T47D (cell line): ENCODE results near the gene PPID.
"Not testable (repeated sequence)": the region's sequence is repeated elsewhere in the genome, so short reads cannot be mapped to it uniquely, and the experiment has no call there.

Experiments used
- DNase-seq, 2 experiments: peaks; one replicate each; pipeline versions ENCODE4 v3.0.0 to v3.0.0-alpha.2; 2011 to 2012; ENCODE audit warnings: low read depth in 1 of 2, low spot score in 1 of 2
- JUND ChIP-seq: IDR thresholded peaks from 2 replicates; pipeline ENCODE4 v1.6.1; 2012; ENCODE audit warnings: low read depth
- in situ Hi-C: cut with HindIII; loops from 2 replicates; pipeline ENCODE4 v1.10.0; 2016; ENCODE audit warnings: low sequenced_read_pairs, low pct_unique_long_range_greater_than_20kb

The PPID gene

DNA sequence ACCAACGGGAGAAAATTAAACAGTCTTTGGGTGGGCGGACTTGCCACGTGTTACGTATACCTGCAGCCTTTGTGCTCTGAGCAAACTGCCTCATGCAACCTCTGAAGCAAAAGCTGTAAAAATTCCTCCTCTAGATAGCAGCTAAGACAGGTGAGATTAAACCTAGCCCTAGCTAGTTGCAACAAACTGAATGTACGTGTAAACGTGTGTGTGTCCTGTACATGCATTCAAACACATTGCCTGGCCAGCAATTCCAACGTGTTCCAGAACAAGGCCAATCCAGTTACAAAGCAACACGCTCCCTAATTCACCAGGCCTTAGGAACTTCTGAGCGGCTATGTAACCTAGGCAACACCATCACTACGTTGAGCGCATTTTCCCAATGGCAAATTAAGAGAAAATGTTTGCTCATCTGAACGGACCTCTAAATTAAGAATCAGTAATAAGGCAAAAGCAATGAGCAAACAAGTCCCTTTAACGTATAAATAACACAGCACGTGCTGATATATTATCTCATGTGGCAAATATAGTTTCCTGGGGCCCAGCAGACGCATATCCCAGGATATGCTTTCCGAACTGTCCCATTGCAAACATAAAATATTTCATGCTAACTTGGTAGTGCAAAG, 792 bp downstream of the PPID start:
- in situ Hi-C loops: no loop called here
- DNase-seq: peak in 1 of 2 experiments; percentile 5
- no peak for TF ChIP-seq JUND

DNA sequence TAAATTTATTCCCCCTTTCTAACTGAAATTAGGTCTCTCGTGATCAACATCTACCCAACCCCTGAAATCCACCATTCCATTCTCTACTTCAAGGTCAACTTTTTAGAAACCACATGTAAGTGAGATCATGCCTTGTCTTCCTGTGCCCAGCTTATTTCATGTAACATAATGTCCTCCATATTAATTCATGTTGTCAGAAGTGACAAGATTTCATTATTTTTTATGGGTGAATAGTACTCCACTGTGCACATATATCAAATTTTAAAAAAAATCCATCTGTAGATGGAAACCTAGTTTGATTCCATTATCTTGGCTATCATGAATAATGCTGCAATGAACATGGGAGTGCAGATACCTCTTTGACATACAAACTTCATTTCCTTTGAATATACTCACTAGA, 1.5 kb downstream of the PPID start:
- DNase-seq: no peak
- no peak for TF ChIP-seq JUND
- in situ Hi-C loops: no loop called here

DNA sequence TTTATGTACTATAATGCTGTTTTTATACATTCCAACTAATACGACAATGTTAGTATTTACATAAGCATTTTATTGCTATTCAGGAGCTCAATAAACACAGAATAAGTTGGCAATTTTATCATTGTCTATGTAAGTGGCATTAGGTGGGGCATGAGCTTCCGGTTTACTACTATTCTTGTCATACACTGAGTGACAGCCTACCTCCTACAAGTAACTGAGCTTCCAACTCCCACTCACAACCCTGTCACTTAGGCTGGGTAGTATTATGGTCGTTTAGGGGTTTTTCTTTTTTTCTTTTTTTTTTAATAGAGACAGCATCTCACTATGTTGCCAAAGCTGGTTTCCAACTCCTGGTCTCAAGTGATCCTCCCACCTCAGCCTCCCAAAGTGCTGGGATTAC, 7.4 kb downstream of the PPID start:
- in situ Hi-C loops: no loop called here
- no peak for DNase-seq
- no peak for TF ChIP-seq JUND

DNA sequence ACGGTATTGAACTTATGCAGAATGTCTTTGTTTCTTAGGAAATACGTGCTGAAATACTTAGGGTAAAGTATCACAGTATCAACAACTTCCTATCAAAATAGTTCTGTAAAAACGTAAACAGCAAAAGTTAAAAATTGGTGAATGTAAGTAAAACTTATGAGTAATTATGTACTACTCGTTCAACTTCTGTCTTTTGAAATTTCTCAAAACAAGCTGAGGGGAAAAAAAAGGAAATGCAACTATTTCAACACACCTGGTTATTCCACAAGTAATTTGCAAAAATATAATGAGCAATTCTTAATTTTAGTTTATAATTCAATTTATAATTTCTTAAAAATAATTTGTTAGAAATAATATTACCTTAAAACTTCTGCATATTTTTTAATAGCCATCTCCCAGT, 8.3 kb downstream of the PPID start:
- no peak for TF ChIP-seq JUND
- in situ Hi-C loops: no loop called here
- no peak for DNase-seq

DNA sequence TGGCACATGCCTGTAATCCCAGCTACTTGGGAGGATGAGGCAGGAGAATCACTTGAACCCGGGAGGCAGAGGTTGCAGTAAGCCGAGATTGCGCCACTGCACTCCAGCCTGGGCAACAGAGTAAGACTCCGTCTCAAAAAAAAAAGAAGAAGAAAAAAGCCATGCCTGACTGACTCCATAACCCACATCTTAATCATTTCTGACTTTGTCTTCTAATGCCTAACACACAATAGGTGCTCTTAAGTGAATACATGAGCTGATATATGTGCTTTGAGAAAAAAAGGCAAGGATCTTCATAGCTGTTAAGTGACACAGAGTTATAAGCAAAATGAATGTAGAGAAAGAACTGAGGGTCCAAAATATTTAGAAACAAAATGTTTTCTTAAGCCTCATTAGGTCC, 10.6 kb downstream of the PPID start:
- in situ Hi-C loops, DNase-seq: not testable (repeated sequence)

DNA sequence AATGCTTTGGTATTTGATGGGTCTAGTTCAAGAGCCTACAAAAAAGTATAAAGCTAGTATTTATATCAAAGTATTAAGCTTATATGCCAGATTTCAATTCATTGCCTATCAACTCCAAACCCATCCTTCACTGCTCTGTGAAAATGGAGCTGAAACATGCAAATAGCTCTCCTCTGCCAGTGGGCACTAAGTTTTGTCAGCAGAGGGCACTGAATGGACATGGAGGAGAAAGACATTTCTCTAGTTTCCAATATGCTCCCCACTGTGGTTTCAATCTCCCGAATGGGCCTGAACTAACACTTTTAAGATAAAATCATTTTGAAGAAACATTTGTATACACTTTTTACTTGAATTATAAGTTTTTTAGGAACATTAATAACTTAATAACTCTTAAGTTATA, 12.4 kb downstream of the PPID start:
- TF ChIP-seq JUND: no peak
- in situ Hi-C loops: no loop called here
- DNase-seq: peak in 1 of 2 experiments; percentile 27

DNA sequence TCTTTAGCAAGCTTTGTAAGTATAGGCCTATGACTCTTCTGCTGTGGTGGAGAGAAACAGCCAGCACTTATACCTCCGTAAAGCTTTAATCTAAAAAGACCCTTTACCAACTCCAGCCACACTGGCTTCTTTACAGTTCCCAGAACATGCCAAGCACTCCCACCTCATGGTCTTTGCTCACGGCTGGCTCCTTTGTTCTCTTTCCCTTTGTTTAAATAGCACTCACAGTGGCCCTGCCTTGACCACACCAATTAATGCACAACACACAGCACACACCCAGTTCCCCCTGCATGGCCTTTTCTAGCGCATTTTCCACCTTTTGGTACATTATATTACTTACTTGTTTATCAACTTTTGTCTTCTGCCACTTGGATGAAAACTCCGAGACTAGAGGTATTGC, 18.9 kb downstream of the PPID start:
- in situ Hi-C loops: no loop called here
- TF ChIP-seq JUND: no peak
- no peak for DNase-seq

DNA sequence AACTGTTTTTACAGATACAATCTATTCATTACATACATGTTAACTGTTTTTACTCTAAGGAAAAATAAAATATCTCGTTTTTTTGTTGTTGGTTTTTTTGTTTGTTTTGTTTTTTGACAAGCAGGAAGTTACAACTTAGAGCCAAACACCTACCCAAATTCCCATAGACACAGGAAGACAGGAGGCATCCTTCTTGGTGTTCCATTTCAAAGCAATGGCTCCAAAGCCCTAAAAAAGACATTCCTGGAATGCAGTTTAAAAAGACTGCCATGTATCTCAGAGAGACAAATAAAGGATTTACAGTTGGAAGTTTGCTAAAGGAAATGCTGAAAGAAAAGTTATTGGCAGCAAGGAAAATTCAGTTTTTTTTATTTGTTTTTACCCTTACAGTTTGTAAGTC, 34.4 kb downstream of the PPID start:
- no peak for DNase-seq
- no peak for TF ChIP-seq JUND
- in situ Hi-C loops: no loop called here

DNA sequence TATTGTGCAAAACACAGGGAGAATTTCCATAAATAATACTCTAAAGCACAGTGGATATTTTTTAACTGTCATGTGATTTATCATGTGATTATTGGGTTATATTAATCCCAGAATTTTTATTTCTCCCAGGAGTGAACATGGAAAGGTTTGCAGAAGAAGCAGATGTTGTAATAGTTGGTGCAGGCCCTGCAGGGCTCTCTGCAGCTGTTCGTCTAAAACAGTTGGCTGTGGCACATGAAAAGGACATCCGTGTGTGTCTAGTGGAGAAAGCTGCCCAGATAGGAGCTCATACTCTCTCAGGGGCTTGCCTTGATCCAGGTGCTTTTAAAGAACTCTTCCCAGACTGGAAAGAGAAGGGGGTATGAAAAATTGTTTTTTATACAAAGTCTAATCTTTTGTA, 41.1 kb downstream of the PPID start:
- in situ Hi-C loops: no loop called here
- TF ChIP-seq JUND: no peak
- no peak for DNase-seq

DNA sequence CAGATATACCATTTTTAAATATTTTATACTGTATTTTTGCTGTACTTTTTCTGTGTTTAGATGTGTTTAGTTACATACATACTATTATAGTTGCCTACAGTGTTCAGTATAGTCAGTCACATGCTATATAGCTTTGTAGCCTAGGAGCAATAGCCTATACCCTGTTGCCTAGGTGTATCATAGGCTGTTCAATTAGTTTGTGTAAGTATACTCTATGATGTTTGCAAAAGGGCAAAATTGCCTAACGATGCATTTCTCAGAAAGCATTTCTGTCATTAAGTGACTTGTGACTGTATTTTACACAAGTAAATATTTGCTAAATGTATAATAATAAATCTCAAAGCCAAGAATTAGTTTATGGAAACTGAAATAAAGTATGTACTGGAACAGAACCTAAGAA, 41.6 kb downstream of the PPID start:
- in situ Hi-C loops: no loop called here
- no peak for DNase-seq
- TF ChIP-seq JUND: no peak

DNA sequence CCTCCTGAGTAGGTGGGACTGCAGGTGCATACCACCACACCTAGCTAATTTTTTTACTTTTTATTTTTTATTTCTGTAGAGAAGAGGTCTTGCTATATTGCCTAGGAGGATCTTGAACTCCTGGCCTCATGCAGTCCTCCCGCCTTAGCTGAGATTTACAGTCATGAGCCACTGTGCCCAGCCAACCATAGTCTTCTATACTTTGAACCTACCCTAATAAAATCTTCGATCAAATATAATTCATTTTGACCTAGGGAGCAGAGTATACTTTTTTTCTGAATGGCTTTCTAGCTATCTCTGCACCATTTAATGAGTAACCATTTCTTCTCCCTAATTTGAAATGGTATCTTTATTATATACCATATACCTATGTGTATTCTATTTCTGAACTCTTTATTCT, 44.4 kb downstream of the PPID start:
- in situ Hi-C loops: no loop called here
- TF ChIP-seq JUND: no peak
- DNase-seq: no peak

DNA sequence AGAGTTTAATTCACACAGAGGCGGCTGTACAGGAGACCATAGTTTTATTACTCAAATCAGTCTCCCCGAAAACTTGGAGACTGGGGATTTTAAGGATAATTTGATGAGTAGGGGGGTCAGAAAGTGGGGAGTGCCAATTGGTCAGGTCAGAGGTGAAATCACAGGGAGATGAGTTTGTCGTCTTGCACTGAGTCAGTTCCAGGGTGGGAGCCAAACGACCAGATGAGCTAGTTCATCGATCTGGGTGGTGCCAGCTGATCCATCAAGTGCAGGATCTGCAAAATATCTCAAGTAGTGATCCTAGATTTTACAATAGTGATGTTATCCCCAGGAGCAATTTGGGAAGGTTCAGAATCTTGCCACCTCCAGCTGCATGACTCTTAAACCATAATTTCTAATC, 47.1 kb downstream of the PPID start:
- no peak for DNase-seq
- in situ Hi-C loops: no loop called here
- TF ChIP-seq JUND: no peak

DNA sequence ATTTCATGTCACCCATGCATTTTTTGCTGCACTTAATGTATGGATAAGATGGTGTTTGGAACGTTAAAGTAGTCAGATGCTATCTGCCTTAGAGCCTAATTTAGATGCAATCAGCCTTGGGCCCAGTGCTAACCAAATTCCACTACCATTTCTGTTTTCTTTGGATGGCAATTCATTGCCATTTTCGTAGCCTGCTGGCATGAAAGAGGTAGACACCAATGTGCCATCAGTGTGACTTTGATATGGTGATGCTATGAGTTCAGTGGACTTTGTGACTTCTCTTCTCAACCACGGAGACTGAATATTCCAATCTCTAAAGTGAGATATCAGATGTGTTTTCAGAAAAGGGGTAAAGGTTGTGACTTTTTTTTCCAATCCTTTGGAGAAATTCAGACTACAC, 49.6 kb downstream of the PPID start:
- no peak for TF ChIP-seq JUND
- in situ Hi-C loops: no loop called here
- DNase-seq: no peak

DNA sequence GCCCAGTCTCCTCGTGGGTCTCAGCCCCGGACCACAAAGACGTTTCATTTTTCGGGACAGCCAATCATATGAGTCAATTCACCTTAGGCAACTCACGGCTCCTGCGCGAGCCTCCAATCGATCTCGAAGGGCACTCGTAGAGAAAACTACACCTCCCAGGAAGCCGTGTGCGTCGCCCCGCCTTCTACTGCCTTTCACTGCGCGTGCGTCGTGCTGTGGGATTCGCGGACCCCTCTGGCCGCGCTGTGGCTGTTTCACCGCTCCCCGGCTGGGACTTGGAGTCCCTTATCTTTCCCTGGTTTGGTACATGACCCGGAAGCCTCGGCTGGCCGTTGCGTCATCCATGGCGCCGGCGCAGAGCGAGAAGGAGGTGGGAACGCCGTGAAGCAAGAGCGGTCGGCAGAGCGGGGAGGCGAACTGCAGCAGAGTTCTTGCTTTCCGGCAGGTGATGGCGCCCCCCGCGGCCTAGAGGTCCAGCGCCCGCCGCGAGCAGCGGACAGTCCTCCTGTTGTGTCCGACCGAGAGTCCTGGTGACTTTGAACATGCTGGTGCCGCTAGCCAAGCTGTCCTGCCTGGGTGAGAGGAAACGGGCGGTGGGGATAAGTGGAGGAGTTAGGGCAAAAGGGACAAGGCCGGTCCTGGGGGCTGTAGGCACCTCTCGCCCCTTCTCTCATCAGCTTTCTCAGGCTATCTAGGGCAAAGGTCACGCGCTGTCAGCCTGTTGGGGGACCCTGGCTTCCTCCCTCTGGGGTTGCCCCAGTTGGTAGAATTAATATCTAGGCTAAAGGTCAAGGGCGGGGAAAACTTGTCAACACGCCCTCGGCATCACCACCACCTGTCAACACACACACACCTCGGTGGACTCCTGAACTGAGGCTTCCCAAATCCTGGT, 51.0 kb downstream of the PPID start, which contains the start of gene ETFDH:
Gene ETFDH, plus strand, starts transcription at position 382 of the 892 bp plus-strand sequence. Its CDS starts 161 bp downstream, at position 543.
- in situ Hi-C loops: no loop called here
- peak; percentile 90 to 98 for DNase-seq
- no peak for TF ChIP-seq JUND
